Spinal cord (tissue), 10 donors: ENCODE measurements around the gene EID3. TPM values are rescaled to one million over a fixed set of nuclear protein-coding genes. Genes with fewer than 3 reads are reported as not detected.

Experiments
- DNase-seq, 6 donors: peaks; one replicate each; pipeline versions ENCODE4 v3.0.0 to v3.0.0-alpha.2; 2013 to 2015; ENCODE audit warnings: low spot score in 6 of 6, low read depth in 4 of 6
- H3K27ac ChIP-seq: one replicate; pipeline ENCODE4 v1.5.1; 2013; ENCODE audit warnings: low read depth, low read length, control low read depth
- H3K27me3 ChIP-seq: one replicate; pipeline ENCODE4 v1.6.1; 2013; ENCODE audit warnings: low read length; ENCODE audit not compliant: control insufficient read depth, insufficient read depth
- H3K36me3 ChIP-seq: one replicate; pipeline ENCODE4 v1.6.1; 2013; ENCODE audit warnings: low read length; ENCODE audit not compliant: control insufficient read depth, insufficient read depth
- H3K4me1 ChIP-seq: one replicate; pipeline ENCODE4 v1.6.1; 2013; ENCODE audit warnings: low read length; ENCODE audit not compliant: control insufficient read depth, insufficient read depth
- H3K4me3 ChIP-seq: one replicate; pipeline ENCODE4 v1.5.1; 2013; ENCODE audit warnings: low read depth, low read length, control low read depth
- H3K9me3 ChIP-seq: one replicate; pipeline ENCODE4 v1.6.1; 2013; ENCODE audit warnings: low read length; ENCODE audit not compliant: control insufficient read depth, insufficient read depth
- WGBS: methylation state at CpG from one replicate; pipeline ENCODE4 v1.1.5; 2013; ENCODE audit warnings: missing lambda C conversion rate; ENCODE audit not compliant: insufficient coverage; 5-methylcytosine and 5-hydroxymethylcytosine counted together
- polyA plus RNA-seq, 2 donors: library from polyadenylated mRNA; unstranded; fragments of 120-200 nt; gene quantifications; one replicate each; pipeline ENCODE4 v1.2.1, GENCODE V29; 2013; ENCODE audit not compliant: insufficient read length in 2 of 2
- total RNA-seq, 2 donors: library from RNA; depleted of rRNA in 1 of 2; stranded (reverse); fragments of 120-200 nt in 1 of 2; fragments of >200 nt in 1 of 2; gene quantifications; one replicate each; pipeline versions ENCODE4 v1.2.3 to v1.2.4, GENCODE V29; 2013 to 2014
- donor health status: healthy.

The EID3 gene
- total and polyA plus RNA-seq, 4 donors = 4.3 to 6.5 (median 5.0) TPM

DNA sequence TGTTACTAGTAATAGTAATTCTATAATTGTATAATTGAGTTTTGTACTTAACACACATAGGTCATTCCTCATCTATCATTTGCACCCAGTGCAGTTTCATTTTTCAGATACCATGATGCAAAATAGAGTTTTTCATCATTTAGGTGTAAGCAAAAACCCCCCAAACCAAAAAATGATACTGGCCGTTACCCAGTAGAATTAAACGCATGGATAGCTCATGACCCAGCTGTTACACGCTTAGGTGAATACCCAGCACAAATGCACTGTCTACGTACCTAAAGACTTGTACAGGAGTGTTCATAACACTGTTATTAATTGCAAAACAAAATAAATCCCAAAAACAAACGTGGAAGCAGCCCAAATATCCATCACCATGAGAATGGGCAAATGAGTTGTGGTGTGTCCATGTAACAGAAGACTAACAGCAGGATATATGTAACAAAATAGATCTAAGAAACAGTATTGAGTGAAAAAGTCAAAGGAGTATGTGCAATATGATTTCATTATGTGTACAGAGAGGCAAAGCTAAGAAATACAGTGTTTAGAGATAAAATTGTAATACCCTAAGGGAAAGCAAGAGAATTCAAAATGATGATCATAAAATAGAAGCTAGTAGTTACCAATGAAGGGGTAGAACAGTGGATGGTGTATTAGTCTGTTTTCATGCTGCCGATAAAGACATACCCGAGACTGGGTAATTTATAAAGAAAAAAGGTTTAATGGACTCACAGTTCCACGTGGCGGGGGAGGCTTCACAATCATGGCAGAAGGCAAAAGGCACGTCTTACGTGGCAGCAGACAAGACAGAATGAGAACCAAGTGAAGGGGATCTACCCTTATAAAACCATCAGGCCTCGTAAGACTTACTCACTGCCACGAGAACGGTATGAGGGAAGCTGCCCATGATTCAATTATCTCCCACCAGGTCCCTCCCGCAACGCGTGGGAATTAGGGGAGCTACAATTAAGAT, 49.8 kb downstream of the EID3 start:
- DNase-seq = no peak
- Histone ChIP-seq H3K4me1 (no peaks in the 10 kb centered on the region), H3K4me3 (no peak overlapping the region), H3K9me3 (no peaks in the 10 kb centered on the region), H3K27ac (no peak overlapping the region), H3K36me3 (peaks cover 2% of the 10 kb centered on the region), H3K27me3 (no peaks in the 10 kb centered on the region)
- WGBS = 88% methylated on average over 4 of the region's 17 CpGs

GRCh38 chr12:104354167-104354867, 50.8 kb downstream of the EID3 start:
- Histone ChIP-seq H3K27ac (no peak overlapping the region), H3K9me3 (no peaks in the 10 kb centered on the region), H3K4me3 (no peak overlapping the region), H3K27me3 (no peaks in the 10 kb centered on the region), H3K4me1 (no peaks in the 10 kb centered on the region), H3K36me3 (no peaks in the 10 kb centered on the region)
- 90% methylated on average over 2 of the region's 6 CpGs for WGBS
- DNase-seq = no peak

Other genes with a start within 250 kb of the EID3 start
- gene HCFC2, start 239.2 kb upstream of the EID3 start, total RNA-seq = 10 to 100 TPM; 36.1 to 50.7 TPM
- 10 to 100 TPM; 19.1 to 22.6 TPM for gene HCFC2, start 239.2 kb upstream of the EID3 start, polyA plus RNA-seq
- 10 to 100 TPM; 28.2 to 42.2 TPM for gene NFYB, start 165.5 kb upstream of the EID3 start, total RNA-seq
- gene NFYB, start 165.5 kb upstream of the EID3 start, polyA plus RNA-seq = 10 to 100 TPM; 61.3 to 74.7 TPM
- gene TXNRD1, start 88.0 kb upstream of the EID3 start, total RNA-seq = 10 to 100 TPM; 76.8 to 81.6 TPM
- gene TXNRD1, start 88.0 kb upstream of the EID3 start, polyA plus RNA-seq = 10 to 100 TPM; 48.3 to 54.0 TPM
- gene CHST11, start 153.2 kb downstream of the EID3 start, total RNA-seq = 10 to 100 TPM; 15.0 to 15.2 TPM
- 10 to 100 TPM; 22.4 to 25.5 TPM for gene CHST11, start 153.2 kb downstream of the EID3 start, polyA plus RNA-seq